K562 (cell line): ENCODE data around the gene AJAP1.

Experiments
- BHLHE40 ChIP-seq: IDR thresholded peaks from 2 replicates; pipeline ENCODE4 v1.6.1; 2011; ENCODE audit warnings: low read length, improper control_type of control experiment
- ETV1 ChIP-seq: fragments of 450-650 bp; conservative IDR thresholded peaks from 2 replicates; pipeline ENCODE4 v1.6.1; 2016; ENCODE audit warnings: missing genetic modification characterization, control low read depth, low read depth, missing compliant biosample characterization
- POLR2AphosphoS5 ChIP-seq: IDR thresholded peaks from 2 replicates; pipeline ENCODE4 v1.6.1; 2011; ENCODE audit warnings: mild to moderate bottlenecking, low read depth, low read length, moderate library complexity; ENCODE audit not compliant: control insufficient read depth, insufficient read depth
- TAF1 ChIP-seq: IDR thresholded peaks from 2 replicates; pipeline ENCODE4 v1.6.1; 2011; ENCODE audit warnings: mild to moderate bottlenecking, low read length, moderate library complexity; ENCODE audit not compliant: insufficient read depth, control insufficient read depth, severe bottlenecking; ENCODE audit errors: extremely low read depth
- TF ChIP-seq, protein P1 (sequence below), 3 experiments: IDR thresholded peaks in 2 of 3; conservative IDR thresholded peaks in 1 of 3; 2 replicates each; pipeline ENCODE4 v1.5.1; 2011 to 2012; ENCODE audit warnings: low read length in 3 of 3, mild to moderate bottlenecking in 3 of 3, control low read depth in 2 of 3, improper control_type of control experiment in 1 of 3, inconsistent platforms in 1 of 3, low read depth in 1 of 3, mixed read lengths in 1 of 3, moderate library complexity in 1 of 3; ENCODE audit not compliant: insufficient read depth in 2 of 3
- TF ChIP-seq, protein P2 (sequence below): sonication (generic); formaldehyde crosslinking; IDR thresholded peaks from 2 replicates; pipeline ENCODE4 v1.8.1; 2023; ENCODE audit warnings: mild to moderate bottlenecking, missing genetic modification reagents

DNA sequence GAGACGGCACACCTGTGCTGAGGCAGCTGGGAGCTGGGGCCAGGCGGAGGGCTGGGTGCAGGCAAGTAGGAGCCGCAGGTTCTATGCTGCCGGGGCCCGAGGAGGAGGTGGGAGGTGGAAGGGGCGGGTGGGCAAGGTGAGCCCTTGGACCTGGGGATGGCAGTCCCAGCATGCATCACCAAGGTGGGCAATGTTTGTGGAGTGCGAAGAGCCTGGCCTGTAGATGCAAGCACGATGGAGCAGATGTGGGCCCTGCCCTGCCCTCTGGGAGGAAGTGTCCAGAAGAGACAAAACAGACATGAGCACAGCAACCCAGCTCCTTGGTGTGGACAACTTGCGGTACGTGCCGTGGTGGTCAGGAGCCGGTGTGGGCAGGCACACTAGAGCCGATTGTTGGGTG, 28.3 kb upstream of the AJAP1 start:
- TF ChIP-seq ETV1 (tag) (no peak), POLR2AphosphoS5 (no peak), BHLHE40 (no peak), TAF1 (no peak)
- TF ChIP-seq, protein P1, sequence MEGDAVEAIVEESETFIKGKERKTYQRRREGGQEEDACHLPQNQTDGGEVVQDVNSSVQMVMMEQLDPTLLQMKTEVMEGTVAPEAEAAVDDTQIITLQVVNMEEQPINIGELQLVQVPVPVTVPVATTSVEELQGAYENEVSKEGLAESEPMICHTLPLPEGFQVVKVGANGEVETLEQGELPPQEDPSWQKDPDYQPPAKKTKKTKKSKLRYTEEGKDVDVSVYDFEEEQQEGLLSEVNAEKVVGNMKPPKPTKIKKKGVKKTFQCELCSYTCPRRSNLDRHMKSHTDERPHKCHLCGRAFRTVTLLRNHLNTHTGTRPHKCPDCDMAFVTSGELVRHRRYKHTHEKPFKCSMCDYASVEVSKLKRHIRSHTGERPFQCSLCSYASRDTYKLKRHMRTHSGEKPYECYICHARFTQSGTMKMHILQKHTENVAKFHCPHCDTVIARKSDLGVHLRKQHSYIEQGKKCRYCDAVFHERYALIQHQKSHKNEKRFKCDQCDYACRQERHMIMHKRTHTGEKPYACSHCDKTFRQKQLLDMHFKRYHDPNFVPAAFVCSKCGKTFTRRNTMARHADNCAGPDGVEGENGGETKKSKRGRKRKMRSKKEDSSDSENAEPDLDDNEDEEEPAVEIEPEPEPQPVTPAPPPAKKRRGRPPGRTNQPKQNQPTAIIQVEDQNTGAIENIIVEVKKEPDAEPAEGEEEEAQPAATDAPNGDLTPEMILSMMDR (IDR thresholded peaks at IDR 0.05 in 2 of 3, conservative IDR thresholded peaks at IDR 0.05 in 1 of 3; ENCODE audit: insufficient read depth in 2 of 3, low read depth in 1 of 3, low read length in 3 of 3) = no peak
- TF ChIP-seq, protein P2, sequence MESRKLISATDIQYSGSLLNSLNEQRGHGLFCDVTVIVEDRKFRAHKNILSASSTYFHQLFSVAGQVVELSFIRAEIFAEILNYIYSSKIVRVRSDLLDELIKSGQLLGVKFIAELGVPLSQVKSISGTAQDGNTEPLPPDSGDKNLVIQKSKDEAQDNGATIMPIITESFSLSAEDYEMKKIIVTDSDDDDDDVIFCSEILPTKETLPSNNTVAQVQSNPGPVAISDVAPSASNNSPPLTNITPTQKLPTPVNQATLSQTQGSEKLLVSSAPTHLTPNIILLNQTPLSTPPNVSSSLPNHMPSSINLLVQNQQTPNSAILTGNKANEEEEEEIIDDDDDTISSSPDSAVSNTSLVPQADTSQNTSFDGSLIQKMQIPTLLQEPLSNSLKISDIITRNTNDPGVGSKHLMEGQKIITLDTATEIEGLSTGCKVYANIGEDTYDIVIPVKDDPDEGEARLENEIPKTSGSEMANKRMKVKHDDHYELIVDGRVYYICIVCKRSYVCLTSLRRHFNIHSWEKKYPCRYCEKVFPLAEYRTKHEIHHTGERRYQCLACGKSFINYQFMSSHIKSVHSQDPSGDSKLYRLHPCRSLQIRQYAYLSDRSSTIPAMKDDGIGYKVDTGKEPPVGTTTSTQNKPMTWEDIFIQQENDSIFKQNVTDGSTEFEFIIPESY = no peak
